Measurements from ENCODE around the gene PIAS4.

Gene PIAS4

GRCh38 chr19:4023600-4024398 lies 16.3 kb downstream of the PIAS4 start:
- DNase-seq: no peak

GRCh38 chr19:4025317-4025716 lies 17.8 kb downstream of the PIAS4 start:
- no peak for DNase-seq

GRCh38 chr19:4027146-4027545 lies 19.6 kb downstream of the PIAS4 start:
- no peak for DNase-seq

GRCh38 chr19:4028334-4029246 lies 21.1 kb downstream of the PIAS4 start:
- DNase-seq: no peak

GRCh38 chr19:4029247-4029614 lies 21.7 kb downstream of the PIAS4 start:
- DNase-seq: no peak

GRCh38 chr19:4030552-4030951 lies 23.0 kb downstream of the PIAS4 start:
- no peak for DNase-seq

- no peak for DNase-seq
Measured at GRCh38 chr19:4030981-4031380, 23.4 kb downstream of the PIAS4 start.

- no peak for DNase-seq
Measured at GRCh38 chr19:4031420-4031819, 23.9 kb downstream of the PIAS4 start.

- DNase-seq: no peak
Measured at GRCh38 chr19:4032436-4032835, 24.9 kb downstream of the PIAS4 start.

- DNase-seq: no peak
Measured at GRCh38 chr19:4033028-4033956, 25.8 kb downstream of the PIAS4 start.

- no peak for DNase-seq
Measured at GRCh38 chr19:4034048-4035017, 26.8 kb downstream of the PIAS4 start.

GRCh38 chr19:4035018-4035566 lies 27.6 kb downstream of the PIAS4 start:
- DNase-seq: no peak

GRCh38 chr19:4035582-4035981 lies 28.0 kb downstream of the PIAS4 start:
- DNase-seq: no peak

GRCh38 chr19:4036576-4037300 lies 29.2 kb downstream of the PIAS4 start:
- no peak for DNase-seq

- DNase-seq: no peak
Measured at GRCh38 chr19:4037301-4037949, 29.9 kb downstream of the PIAS4 start.

GRCh38 chr19:4038057-4038456 lies 30.5 kb downstream of the PIAS4 start:
- DNase-seq: no peak

- DNase-seq: no peak
Measured at GRCh38 chr19:4038661-4039423, 31.3 kb downstream of the PIAS4 start.

GRCh38 chr19:4042064-4042730 lies 34.7 kb downstream of the PIAS4 start:
- DNase-seq: no peak

- no peak for DNase-seq
Measured at GRCh38 chr19:4042731-4043082, 35.2 kb downstream of the PIAS4 start.
